PC-3 (cell line): Measurements from ENCODE around the gene KDM5B.

Experiments
- EZH2 ChIP-seq: fragments of 300-600 bp; sonication (generic); IDR thresholded peaks from one replicate; pipeline ENCODE4 v1.6.1; 2017; ENCODE audit warnings: antibody characterized with exemption, mild to moderate bottlenecking, low read length; ENCODE audit not compliant: unreplicated experiment
- TF ChIP-seq, protein P1 (sequence below): fragments of 300-600 bp; sonication (generic); conservative IDR thresholded peaks from 2 replicates; pipeline ENCODE4 v1.5.1; 2017; ENCODE audit warnings: antibody characterized with exemption, low read depth, mild to moderate bottlenecking, low read length

DNA sequence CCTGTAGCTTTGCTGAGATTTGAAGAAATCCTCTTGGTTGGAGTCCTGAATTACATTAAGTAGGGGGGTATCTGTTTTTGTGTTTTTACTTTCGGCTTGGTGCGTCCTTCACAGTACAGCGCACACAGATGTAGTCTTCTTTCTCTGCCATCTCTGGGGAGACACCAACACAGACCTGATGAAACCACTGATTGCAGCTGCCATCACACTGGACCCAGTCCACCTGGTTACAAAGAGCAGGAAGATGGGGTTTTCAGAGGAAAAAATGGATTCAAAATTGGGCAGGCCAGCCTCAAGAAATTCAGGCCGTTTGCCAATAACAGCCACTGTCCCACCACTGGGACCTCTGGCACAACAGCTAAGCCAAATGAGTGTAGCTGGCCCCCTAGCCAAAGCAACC is 79.3 kb downstream of the KDM5B start:
- TF ChIP-seq, protein P1, sequence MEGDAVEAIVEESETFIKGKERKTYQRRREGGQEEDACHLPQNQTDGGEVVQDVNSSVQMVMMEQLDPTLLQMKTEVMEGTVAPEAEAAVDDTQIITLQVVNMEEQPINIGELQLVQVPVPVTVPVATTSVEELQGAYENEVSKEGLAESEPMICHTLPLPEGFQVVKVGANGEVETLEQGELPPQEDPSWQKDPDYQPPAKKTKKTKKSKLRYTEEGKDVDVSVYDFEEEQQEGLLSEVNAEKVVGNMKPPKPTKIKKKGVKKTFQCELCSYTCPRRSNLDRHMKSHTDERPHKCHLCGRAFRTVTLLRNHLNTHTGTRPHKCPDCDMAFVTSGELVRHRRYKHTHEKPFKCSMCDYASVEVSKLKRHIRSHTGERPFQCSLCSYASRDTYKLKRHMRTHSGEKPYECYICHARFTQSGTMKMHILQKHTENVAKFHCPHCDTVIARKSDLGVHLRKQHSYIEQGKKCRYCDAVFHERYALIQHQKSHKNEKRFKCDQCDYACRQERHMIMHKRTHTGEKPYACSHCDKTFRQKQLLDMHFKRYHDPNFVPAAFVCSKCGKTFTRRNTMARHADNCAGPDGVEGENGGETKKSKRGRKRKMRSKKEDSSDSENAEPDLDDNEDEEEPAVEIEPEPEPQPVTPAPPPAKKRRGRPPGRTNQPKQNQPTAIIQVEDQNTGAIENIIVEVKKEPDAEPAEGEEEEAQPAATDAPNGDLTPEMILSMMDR = no peak
- no peak for TF ChIP-seq EZH2
